Calu3 (cell line): Measurements from ENCODE around the gene PPP3R1. TPM values are rescaled to one million over a fixed set of nuclear protein-coding genes. Genes with fewer than 3 reads are reported as not detected.

Experiments
- BruUV-seq: library from RNA; stranded (reverse); fragments of 400-500 nt; replicated peaks from 2 replicates; lab custom pipeline; 2021; lab: Mats Ljungman, UMichigan
- CTCF ChIA-PET: fragments of 300-600 bp; sonication (Branson Sonifier 250); formaldehyde crosslinking; loops from one replicate; lab custom pipeline; 2022; ENCODE audit warnings: antibody characterized with exemption; lab: Charles Lee
- DNase-seq: peaks from one replicate; pipeline ENCODE4 v3.0.0; 2022
- H3K27ac Mint-ChIP-seq: one replicate; pipeline ENCODE4 v1.8.0; 2022; ENCODE audit warnings: mixed read lengths; ENCODE audit not compliant: unreplicated experiment
- H3K27me3 Mint-ChIP-seq: one replicate; pipeline ENCODE4 v1.8.0; 2022; ENCODE audit warnings: mixed read lengths; ENCODE audit not compliant: unreplicated experiment
- H3K36me3 Mint-ChIP-seq: one replicate; pipeline ENCODE4 v1.8.0; 2022; ENCODE audit warnings: mild to moderate bottlenecking, moderate library complexity, mixed read lengths; ENCODE audit not compliant: insufficient read depth, unreplicated experiment
- H3K4me1 Mint-ChIP-seq: one replicate; pipeline ENCODE4 v1.8.0; 2022; ENCODE audit warnings: mild to moderate bottlenecking, low read depth, mixed read lengths; ENCODE audit not compliant: unreplicated experiment
- H3K4me3 Mint-ChIP-seq: one replicate; pipeline ENCODE4 v1.8.0; 2022; ENCODE audit warnings: mild to moderate bottlenecking, low read depth, moderate library complexity, mixed read lengths; ENCODE audit not compliant: unreplicated experiment
- H3K9me3 Mint-ChIP-seq: one replicate; pipeline ENCODE4 v1.8.0; 2022; ENCODE audit warnings: low read depth, mixed read lengths; ENCODE audit not compliant: unreplicated experiment
- CTCF ChIP-seq: fragments of 200-600 bp; IDR thresholded peaks from one replicate; pipeline ENCODE4 v1.8.0; 2022; ENCODE audit warnings: antibody characterized with exemption; ENCODE audit not compliant: unreplicated experiment
- intact Hi-C: fragments of 100-400 bp; cut with micrococcal nuclease; formaldehyde crosslinking; loops from one replicate; pipeline ENCODE4 v1.10.0; 2022; ENCODE audit not compliant: unreplicated experiment
- total RNA-seq: library from RNA; stranded (reverse); gene quantifications from 2 replicates; pipeline ENCODE4 v1.2.3, GENCODE V29; 2022

Gene PPP3R1
- total RNA-seq, 1 experiment from 2014 or later: 63.4 TPM

- CTCF ChIA-PET: no interaction called here
- Mint-ChIP-seq H3K4me3 (no peak overlapping the region), H3K4me1 (peaks cover 45% of the 10 kb centered on the region), H3K27me3 (no peaks in the 10 kb centered on the region), H3K27ac (no peak overlapping the region), H3K36me3 (no peaks in the 10 kb centered on the region), H3K9me3 (no peaks in the 10 kb centered on the region)
- TF ChIP-seq CTCF: no peak
- intact Hi-C loops: no loop called here
- no peak for DNase-seq
- no TSS peak for BruUV-seq
These were observed 30.0 kb downstream of the PPP3R1 start for GRCh38 chr2:68222287-68222686.

- no peak for TF ChIP-seq CTCF
- H3K36me3 Mint-ChIP-seq: peaks cover 8% of the 10 kb centered on the region
- H3K4me1 Mint-ChIP-seq: peaks cover 33% of the 10 kb centered on the region
- H3K4me3 Mint-ChIP-seq: no peak overlapping the region
- CTCF ChIA-PET: no interaction called here
- no peak for DNase-seq
- intact Hi-C loops: no loop called here
- H3K27ac Mint-ChIP-seq: peak overlapping the region; percentile 60
- H3K27me3 Mint-ChIP-seq: no peaks in the 10 kb centered on the region
- no peaks in the 10 kb centered on the region for H3K9me3 Mint-ChIP-seq
- no TSS peak for BruUV-seq
These were observed 33.9 kb downstream of the PPP3R1 start for GRCh38 chr2:68218343-68218901.

GRCh38 chr2:68217729-68218128 is 34.6 kb downstream of the PPP3R1 start:
- intact Hi-C loops: no loop called here
- no peak for DNase-seq
- CTCF ChIA-PET: no interaction called here
- Mint-ChIP-seq H3K36me3 (peaks cover 8% of the 10 kb centered on the region), H3K27ac (no peak overlapping the region), H3K4me1 (peaks cover 33% of the 10 kb centered on the region), H3K27me3 (no peaks in the 10 kb centered on the region), H3K9me3 (no peaks in the 10 kb centered on the region), H3K4me3 (no peak overlapping the region)
- TF ChIP-seq CTCF: no peak
- no TSS peak for BruUV-seq

GRCh38 chr2:68216454-68217310 is 35.6 kb downstream of the PPP3R1 start:
- Mint-ChIP-seq H3K27me3 (no peaks in the 10 kb centered on the region), H3K4me3 (no peak overlapping the region), H3K36me3 (peaks cover 12% of the 10 kb centered on the region), H3K4me1 (peaks cover 33% of the 10 kb centered on the region), H3K9me3 (no peaks in the 10 kb centered on the region), H3K27ac (peak overlapping the region; percentile 5)
- no peak for TF ChIP-seq CTCF
- BruUV-seq: no TSS peak
- intact Hi-C loops: no loop called here
- CTCF ChIA-PET: no interaction called here
- DNase-seq: no peak
